Astrocyte (in vitro differentiated cells and primary cell): ENCODE results near the gene CHAT. TPM values are rescaled to one million over a fixed set of nuclear protein-coding genes. Genes with fewer than 3 reads are reported as not detected.

Experiments used
- DNase-seq: peaks from one replicate; pipeline ENCODE4 v3.0.0-alpha.2; 2010; ENCODE audit warnings: low read depth
- FAIRE-seq: peaks from 2 replicates; lab custom pipeline; 2011; peaks lifted over from hg19 to GRCh38; lab: Jason Lieb, UNC
- H2AFZ ChIP-seq: 2 replicates; pipeline ENCODE4 v1.6.0; 2012; ENCODE audit warnings: low read depth, low read length, inconsistent platforms
- H3K27ac ChIP-seq: 2 replicates; pipeline ENCODE4 v1.5.1; 2011; ENCODE audit warnings: low read depth, low read length, inconsistent platforms
- H3K27me3 ChIP-seq: 2 replicates; pipeline ENCODE4 v1.6.0; 2011; ENCODE audit warnings: low read length, inconsistent platforms; ENCODE audit not compliant: insufficient read depth
- H3K36me3 ChIP-seq: 2 replicates; pipeline ENCODE4 v1.5.1; 2011; ENCODE audit warnings: low read length, inconsistent platforms; ENCODE audit not compliant: insufficient read depth
- H3K4me1 ChIP-seq: 2 replicates; pipeline ENCODE4 v1.5.1; 2011; ENCODE audit warnings: low read length, inconsistent platforms; ENCODE audit not compliant: insufficient read depth
- H3K4me2 ChIP-seq: 2 replicates; pipeline ENCODE4 v1.6.0; 2012; ENCODE audit warnings: low read length, inconsistent platforms
- H3K4me3 ChIP-seq: 2 replicates; pipeline ENCODE4 v1.5.1; 2011; ENCODE audit warnings: low read depth, mild to moderate bottlenecking, low read length, inconsistent platforms; ENCODE audit not compliant: insufficient read depth
- H3K79me2 ChIP-seq: 2 replicates; pipeline ENCODE4 v1.6.0; 2012; ENCODE audit warnings: mild to moderate bottlenecking, low read length, inconsistent platforms; ENCODE audit not compliant: insufficient read depth
- H3K9ac ChIP-seq: 2 replicates; pipeline ENCODE4 v1.6.0; 2012; ENCODE audit warnings: mild to moderate bottlenecking, low read length, inconsistent platforms
- H3K9me3 ChIP-seq: 2 replicates; pipeline ENCODE4 v1.5.1; 2012; ENCODE audit warnings: low read depth, mild to moderate bottlenecking, low read length, inconsistent platforms; ENCODE audit not compliant: insufficient read depth
- H4K20me1 ChIP-seq: 2 replicates; pipeline ENCODE4 v1.6.0; 2012; ENCODE audit warnings: low read length, inconsistent platforms; ENCODE audit not compliant: insufficient read depth
- H3K27ac Mint-ChIP-seq: one replicate; pipeline ENCODE4 v1.8.0; 2021; ENCODE audit warnings: mild to moderate bottlenecking, mixed read lengths; ENCODE audit not compliant: unreplicated experiment
- H3K27me3 Mint-ChIP-seq: one replicate; pipeline ENCODE4 v1.8.0; 2021; ENCODE audit warnings: low read depth, mixed read lengths; ENCODE audit not compliant: unreplicated experiment
- H3K36me3 Mint-ChIP-seq: one replicate; pipeline ENCODE4 v1.8.0; 2021; ENCODE audit warnings: low read depth, mixed read lengths; ENCODE audit not compliant: unreplicated experiment
- H3K4me1 Mint-ChIP-seq: one replicate; pipeline ENCODE4 v1.8.0; 2021; ENCODE audit warnings: low read depth, mixed read lengths; ENCODE audit not compliant: unreplicated experiment
- H3K4me3 Mint-ChIP-seq: one replicate; pipeline ENCODE4 v1.8.0; 2021; ENCODE audit warnings: mild to moderate bottlenecking, moderate library complexity, mixed read lengths; ENCODE audit not compliant: unreplicated experiment
- H3K9me3 Mint-ChIP-seq: one replicate; pipeline ENCODE4 v1.8.0; 2021; ENCODE audit warnings: mild to moderate bottlenecking, mixed read lengths; ENCODE audit not compliant: unreplicated experiment
- CTCF ChIP-seq: IDR thresholded peaks from 2 replicates; pipeline ENCODE4 v1.5.1; 2011; ENCODE audit warnings: low read depth, mild to moderate bottlenecking, inconsistent platforms, low read length, moderate library complexity; ENCODE audit not compliant: insufficient read depth
- EZH2 ChIP-seq: IDR thresholded peaks from 2 replicates; pipeline ENCODE4 v1.6.1; 2012; ENCODE audit warnings: mild to moderate bottlenecking, low read length, inconsistent platforms; ENCODE audit not compliant: insufficient read depth
- total RNA-seq: library from RNA; stranded (reverse); gene quantifications from 2 replicates; pipeline ENCODE4 v1.2.1, GENCODE V29; 2021

The CHAT gene
- total RNA-seq, 1 donor from 2014 or later: 1.00 TPM

- Mint-ChIP-seq H3K9me3 (peaks cover 8% of the 10 kb centered on the region), H3K4me1 (peaks cover 8% of the 10 kb centered on the region), H3K4me3 (no peak overlapping the region), H3K36me3 (no peaks in the 10 kb centered on the region), H3K27me3 (peaks cover 67% of the 10 kb centered on the region), H3K27ac (no peak overlapping the region)
- Histone ChIP-seq H3K4me2 (no peak overlapping the region), H3K4me3 (no peak overlapping the region), H2AFZ (no peak overlapping the region), H3K9me3 (no peaks in the 10 kb centered on the region), H3K4me1 (no peaks in the 10 kb centered on the region), H3K79me2 (no peaks in the 10 kb centered on the region), H3K9ac (no peak overlapping the region), H3K36me3 (no peaks in the 10 kb centered on the region), H3K27ac (no peak overlapping the region), H4K20me1 (no peaks in the 10 kb centered on the region), H3K27me3 (peaks cover 27% of the 10 kb centered on the region)
- no peak for FAIRE-seq
- TF ChIP-seq CTCF (no peak), EZH2 (no peak)
- DNase-seq: no peak
Observed at GRCh38 chr10:49688920-49689319, 75.1 kb downstream of the CHAT start.

GRCh38 chr10:49689882-49690510 lies 76.2 kb downstream of the CHAT start:
- no peaks in the 10 kb centered on the region for H4K20me1 ChIP-seq
- Mint-ChIP-seq H3K4me1 (peaks cover 8% of the 10 kb centered on the region), H3K36me3 (no peaks in the 10 kb centered on the region), H3K9me3 (peaks cover 8% of the 10 kb centered on the region), H3K27ac (no peak overlapping the region), H3K27me3 (peaks cover 76% of the 10 kb centered on the region), H3K4me3 (no peak overlapping the region)
- no peaks in the 10 kb centered on the region for H3K4me1 ChIP-seq
- FAIRE-seq (no peak), DNase-seq (no peak)
- H3K9me3 ChIP-seq: no peaks in the 10 kb centered on the region
- no peak overlapping the region for H3K27ac ChIP-seq
- TF ChIP-seq CTCF (no peak), EZH2 (no peak)
- no peak overlapping the region for H3K4me3 ChIP-seq
- peaks cover 29% of the 10 kb centered on the region for H3K27me3 ChIP-seq
- no peak overlapping the region for H3K9ac ChIP-seq
- no peaks in the 10 kb centered on the region for H3K79me2 ChIP-seq
- no peaks in the 10 kb centered on the region for H3K36me3 ChIP-seq
- H3K4me2 ChIP-seq: no peak overlapping the region
- H2AFZ ChIP-seq: no peak overlapping the region

- H3K9ac ChIP-seq: no peak overlapping the region
- no peak overlapping the region for H3K4me3 Mint-ChIP-seq
- H3K27ac ChIP-seq: no peak overlapping the region
- H3K9me3 ChIP-seq: no peaks in the 10 kb centered on the region
- peaks cover 5% of the 10 kb centered on the region for H3K9me3 Mint-ChIP-seq
- H3K4me3 ChIP-seq: no peak overlapping the region
- TF ChIP-seq CTCF (no peak), EZH2 (no peak)
- no peaks in the 10 kb centered on the region for H3K36me3 Mint-ChIP-seq
- no peak overlapping the region for H3K4me2 ChIP-seq
- no peak for FAIRE-seq
- no peak for DNase-seq
- no peaks in the 10 kb centered on the region for H3K79me2 ChIP-seq
- no peak overlapping the region for H3K27ac Mint-ChIP-seq
- peaks cover 79% of the 10 kb centered on the region for H3K27me3 Mint-ChIP-seq
- H4K20me1 ChIP-seq: no peaks in the 10 kb centered on the region
- H3K36me3 ChIP-seq: no peaks in the 10 kb centered on the region
- peaks cover 5% of the 10 kb centered on the region for H3K4me1 Mint-ChIP-seq
- H3K4me1 ChIP-seq: no peaks in the 10 kb centered on the region
- no peak overlapping the region for H2AFZ ChIP-seq
- peaks cover 29% of the 10 kb centered on the region for H3K27me3 ChIP-seq
Observed at GRCh38 chr10:49690698-49691356, 77.0 kb downstream of the CHAT start.
